Measurements from ENCODE around the gene RPN2. TPM values are rescaled to one million over a fixed set of nuclear protein-coding genes. Genes with fewer than 3 reads are reported as not detected.

Gene RPN2
- total and polyA plus RNA-seq, 2 donors (not counting 3 experiments of a cell fraction or from before 2014, with no cell fraction given), result 283 to 530 TPM

DNA sequence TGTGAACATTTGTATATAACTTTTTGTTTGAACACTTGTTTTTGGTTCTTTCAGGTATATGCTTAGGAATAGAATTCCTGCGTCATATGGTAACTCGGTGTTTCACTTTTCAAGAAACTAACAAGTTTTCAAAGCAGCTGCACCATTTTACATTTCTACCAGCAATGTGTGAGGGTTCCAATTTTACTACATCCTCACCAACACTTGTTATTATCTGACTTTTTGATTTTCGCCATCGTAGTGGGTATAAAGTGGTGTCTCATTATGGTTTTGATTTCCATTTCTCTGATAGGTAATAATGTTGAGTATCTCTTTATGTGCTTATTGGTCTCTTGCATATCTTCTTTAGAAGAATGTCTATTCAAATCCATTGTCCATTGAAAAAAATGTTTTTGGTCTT, 39.8 kb downstream of the RPN2 start:
- H3K9ac ChIP-seq (replicated peaks; ENCODE audit: extremely low read depth, insufficient read depth, low read length), result no peak overlapping the region
- H3K4me1 ChIP-seq (ENCODE audit: control insufficient read depth, extremely low read depth, insufficient read depth, low read length), result no peaks in the 10 kb centered on the region
- no peaks in the 10 kb centered on the region for H3K9me1 ChIP-seq (replicated peaks; ENCODE audit: control insufficient read depth, extremely low read depth, insufficient read depth, low read length)
- H3K4me2 ChIP-seq (ENCODE audit: insufficient read depth, low read length), result no peak overlapping the region
- POLR2A ChIA-PET, result no interaction called here
- no peak for DNase-seq (ENCODE audit: low read depth, low spot score)
- FAIRE-seq, result no peak
- no peak overlapping the region for H3K4me3 ChIP-seq (replicated peaks in 1 of 3; ENCODE audit: insufficient read depth in 1 of 3, low read depth in 1 of 3, low read length in 3 of 3)
- H3K79me2 ChIP-seq (ENCODE audit: control insufficient read depth, insufficient read depth, low read length), result peaks cover 14% of the 10 kb centered on the region
- dilution Hi-C loops (cut with MboI; ENCODE audit: extremely low pct_ligation_motif_present, low sequenced_read_pairs), result no loop called here
- peaks cover 15 to 30% of the 10 kb centered on the region in 2 experiments for H3K36me3 ChIP-seq (ENCODE audit: control insufficient read depth in 2 of 2, extremely low read depth in 1 of 2, insufficient read depth in 2 of 2, low read length in 2 of 2)
- H3K27me3 ChIP-seq (ENCODE audit: control insufficient read depth in 2 of 2, insufficient read depth in 2 of 2, low read length in 2 of 2), result no peaks in the 10 kb centered on the region
- H2AFZ ChIP-seq (ENCODE audit: low read depth, low read length), result no peak overlapping the region
- TF ChIP-seq POLR2AphosphoS5 (IDR thresholded peaks at IDR 0.05; ENCODE audit: insufficient read depth, low read depth, low read length) (no peak), FOS (IDR thresholded peaks at IDR 0.05; ENCODE audit: borderline replicate concordance, insufficient read depth, low read length) (no peak)
- H3K27ac ChIP-seq (ENCODE audit: insufficient read depth, low read depth, low read length), result no peak overlapping the region
- intact Hi-C loops (cut with micrococcal nuclease), result no loop called here
- CTCF ChIA-PET, result no interaction called here
- no peaks in the 10 kb centered on the region for H4K20me1 ChIP-seq (replicated peaks; ENCODE audit: control insufficient read depth, extremely low read depth, insufficient read depth, low read length)
- no peaks in the 10 kb centered on the region for H3K9me3 ChIP-seq (replicated peaks; ENCODE audit: control insufficient read depth, insufficient read depth, low read length)
- no TSS peak for BruUV-seq (replicated peaks)

DNA sequence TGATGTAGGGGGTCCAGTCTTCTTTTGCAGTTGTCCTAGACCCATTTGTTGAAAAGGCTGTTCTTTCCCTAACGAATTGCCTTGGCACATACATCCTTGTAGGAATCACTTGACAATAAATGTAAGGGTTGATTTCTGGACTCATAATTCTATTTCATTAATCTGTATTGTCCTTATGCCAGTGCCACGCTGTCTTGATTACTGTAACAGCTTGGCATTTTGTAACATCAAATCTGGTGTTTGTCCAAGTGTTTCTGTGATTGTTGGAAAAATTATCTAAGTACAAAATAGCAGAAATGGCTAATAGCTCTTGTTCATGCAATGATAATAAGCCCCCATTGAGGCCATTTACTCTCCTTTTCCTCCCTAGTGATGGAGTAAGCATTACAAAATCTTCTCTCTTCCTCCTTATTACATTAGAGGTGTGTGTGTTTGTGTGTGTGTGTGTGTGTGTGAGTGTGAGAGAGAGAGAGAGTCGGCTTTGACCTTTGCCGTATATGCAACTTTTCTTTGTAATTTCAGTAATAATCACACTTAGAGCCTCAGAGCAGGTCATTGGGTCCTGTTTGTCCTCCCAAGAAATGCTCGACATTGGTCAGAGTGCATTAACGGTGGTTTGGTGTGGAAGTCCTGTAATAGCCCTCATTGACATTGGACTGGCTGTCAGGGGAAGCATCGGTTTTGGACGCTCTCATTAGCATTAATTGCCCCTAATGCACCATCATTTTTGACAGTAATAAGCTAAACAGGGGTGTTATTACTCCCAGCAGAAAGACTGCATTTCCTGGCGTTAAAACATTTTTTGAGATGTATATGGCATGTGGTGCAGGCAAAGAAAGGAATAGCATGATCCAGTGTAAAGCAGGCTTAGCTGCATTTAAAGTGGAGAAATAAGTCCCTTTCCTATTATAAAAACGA, 40.9 kb downstream of the RPN2 start:
- no peak overlapping the region for H3K4me2 ChIP-seq (ENCODE audit: insufficient read depth, low read length)
- no peak overlapping the region for H3K4me3 ChIP-seq (replicated peaks in 1 of 3; ENCODE audit: insufficient read depth in 1 of 3, low read depth in 1 of 3, low read length in 3 of 3)
- no peaks in the 10 kb centered on the region for H3K4me1 ChIP-seq (ENCODE audit: control insufficient read depth, extremely low read depth, insufficient read depth, low read length)
- no peaks in the 10 kb centered on the region for H4K20me1 ChIP-seq (replicated peaks; ENCODE audit: control insufficient read depth, extremely low read depth, insufficient read depth, low read length)
- no TSS peak for BruUV-seq (replicated peaks)
- H3K9ac ChIP-seq (replicated peaks; ENCODE audit: extremely low read depth, insufficient read depth, low read length), result no peak overlapping the region
- TF ChIP-seq, protein P1, sequence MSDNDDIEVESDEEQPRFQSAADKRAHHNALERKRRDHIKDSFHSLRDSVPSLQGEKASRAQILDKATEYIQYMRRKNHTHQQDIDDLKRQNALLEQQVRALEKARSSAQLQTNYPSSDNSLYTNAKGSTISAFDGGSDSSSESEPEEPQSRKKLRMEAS (IDR thresholded peaks at IDR 0.05; ENCODE audit: insufficient read depth, insufficient read length), result no peak
- TF ChIP-seq POLR2A (IDR thresholded peaks at IDR 0.05; ENCODE audit: low read depth, low read length) (no peak), GATA2 (IDR thresholded peaks at IDR 0.05; ENCODE audit: insufficient read depth, insufficient read length, low read depth, low read length) (no peak), MYC (IDR thresholded peaks at IDR 0.05; ENCODE audit: low read depth, low read length) (no peak)
- POLR2A ChIA-PET, result no interaction called here
- dilution Hi-C loops (cut with MboI; ENCODE audit: extremely low pct_ligation_motif_present, low sequenced_read_pairs), result no loop called here
- peaks cover 12% of the 10 kb centered on the region for H3K79me2 ChIP-seq (ENCODE audit: control insufficient read depth, insufficient read depth, low read length)
- no peak overlapping the region for H3K27ac ChIP-seq (ENCODE audit: insufficient read depth, low read depth, low read length)
- H3K9me1 ChIP-seq (replicated peaks; ENCODE audit: control insufficient read depth, extremely low read depth, insufficient read depth, low read length), result no peaks in the 10 kb centered on the region
- FAIRE-seq, result no peak
- H3K36me3 ChIP-seq (ENCODE audit: control insufficient read depth in 2 of 2, extremely low read depth in 1 of 2, insufficient read depth in 2 of 2, low read length in 2 of 2), result peaks cover 13 to 31% of the 10 kb centered on the region in 2 experiments
- no peak for DNase-seq (ENCODE audit: low read depth, low spot score)
- CTCF ChIA-PET, result interaction anchor here (1.0 to 1.8 kb wide), 2 partner anchors 10 to 25 kb away, joined by 3 to 10 read pairs; no protein-coding TSS in a partner anchor
- H3K27me3 ChIP-seq (ENCODE audit: control insufficient read depth in 2 of 2, insufficient read depth in 2 of 2, low read length in 2 of 2), result no peaks in the 10 kb centered on the region
- H2AFZ ChIP-seq (ENCODE audit: low read depth, low read length), result no peak overlapping the region
- intact Hi-C loops (cut with micrococcal nuclease), result no loop called here
- no peaks in the 10 kb centered on the region for H3K9me3 ChIP-seq (replicated peaks; ENCODE audit: control insufficient read depth, insufficient read depth, low read length)
